ENCODE measurements around the gene HMGXB4. TPM values are rescaled to one million over a fixed set of nuclear protein-coding genes. Genes with fewer than 3 reads are reported as not detected.

The HMGXB4 gene
- total RNA-seq, 4 donors from 2014 or later: 12.4 to 19.9 (median 17.0) TPM

- no peak for DNase-seq (ENCODE audit: extremely low spot score)
- Histone ChIP-seq H3K36me3 (no peaks in the 10 kb centered on the region), H3K4me3 (no peak overlapping the region), H3K9me3 (no peaks in the 10 kb centered on the region), H3K4me1 (no peaks in the 10 kb centered on the region), H3K27me3 (peaks cover 0 to 9% (median 0%) of the 10 kb centered on the region in 4 donors), H3K27ac (replicated peaks in 1 of 4) (no peak overlapping the region)
- 90% methylated on average over 2 of the region's 3 CpGs for WGBS
- TF ChIP-seq CTCF (IDR thresholded peaks at IDR 0.05) (no peak), POLR2A (IDR thresholded peaks at IDR 0.05; ENCODE audit: low read depth) (no peak), EP300 (IDR thresholded peaks at IDR 0.05) (no peak), POLR2AphosphoS5 (IDR thresholded peaks at IDR 0.05) (no peak)
- intact Hi-C loops (cut with DNase I): no loop called here
Observed at GRCh38 chr22:35212996-35213395, 44.3 kb upstream of the HMGXB4 start.

GRCh38 chr22:35214968-35215367, 42.3 kb upstream of the HMGXB4 start:
- Histone ChIP-seq H3K9me3 (no peaks in the 10 kb centered on the region), H3K27me3 (peaks cover 0 to 5% (median 0%) of the 10 kb centered on the region in 4 donors), H3K4me3 (no peak overlapping the region), H3K4me1 (no peaks in the 10 kb centered on the region), H3K36me3 (no peaks in the 10 kb centered on the region), H3K27ac (replicated peaks in 1 of 4) (no peak overlapping the region)
- WGBS: 82% methylated on average over 6 of the region's 6 CpGs
- intact Hi-C loops (cut with DNase I): no loop called here
- TF ChIP-seq CTCF (IDR thresholded peaks at IDR 0.05) (no peak), EP300 (IDR thresholded peaks at IDR 0.05) (no peak), POLR2AphosphoS5 (IDR thresholded peaks at IDR 0.05) (no peak), POLR2A (IDR thresholded peaks at IDR 0.05; ENCODE audit: low read depth) (no peak)
- no peak for DNase-seq (ENCODE audit: extremely low spot score)

GRCh38 chr22:35215993-35216392, 41.3 kb upstream of the HMGXB4 start:
- TF ChIP-seq POLR2A (IDR thresholded peaks at IDR 0.05; ENCODE audit: low read depth): no peak
- TF ChIP-seq POLR2AphosphoS5 (IDR thresholded peaks at IDR 0.05): no peak
- no peak for TF ChIP-seq EP300 (IDR thresholded peaks at IDR 0.05)
- TF ChIP-seq CTCF (IDR thresholded peaks at IDR 0.05): no peak
- H3K4me3 ChIP-seq: no peak overlapping the region

GRCh38 chr22:35217527-35217926, 39.8 kb upstream of the HMGXB4 start:
- intact Hi-C loops (cut with DNase I): no loop called here
- TF ChIP-seq POLR2A (IDR thresholded peaks at IDR 0.05; ENCODE audit: low read depth): no peak
- TF ChIP-seq EP300 (IDR thresholded peaks at IDR 0.05): no peak
- TF ChIP-seq POLR2AphosphoS5 (IDR thresholded peaks at IDR 0.05): no peak
- no peak for TF ChIP-seq CTCF (IDR thresholded peaks at IDR 0.05)
- no peaks in the 10 kb centered on the region for H3K4me1 ChIP-seq
- H3K27me3 ChIP-seq: peaks cover 0 to 5% (median 0%) of the 10 kb centered on the region in 4 donors
- WGBS: 77% methylated on average over 2 of the region's 2 CpGs
- H3K36me3 ChIP-seq: no peaks in the 10 kb centered on the region
- DNase-seq (ENCODE audit: extremely low spot score): no peak
- no peaks in the 10 kb centered on the region for H3K9me3 ChIP-seq
- no peak overlapping the region for H3K4me3 ChIP-seq
- no peak overlapping the region for H3K27ac ChIP-seq (replicated peaks in 1 of 4)

More at GRCh38 chr22:35215993-35216392, 41.3 kb upstream of the HMGXB4 start:
- DNase-seq (ENCODE audit: extremely low spot score): no peak
- 56% methylated on average over 3 of the region's 3 CpGs for WGBS
- Histone ChIP-seq H3K27ac (replicated peaks in 1 of 4) (no peak overlapping the region), H3K9me3 (no peaks in the 10 kb centered on the region), H3K36me3 (no peaks in the 10 kb centered on the region), H3K4me1 (no peaks in the 10 kb centered on the region), H3K27me3 (peaks cover 0 to 1% (median 0%) of the 10 kb centered on the region in 4 donors)
- intact Hi-C loops (cut with DNase I): no loop called here

GRCh38 chr22:35218079-35218478, 39.2 kb upstream of the HMGXB4 start:
- Histone ChIP-seq H3K4me3 (no peak overlapping the region), H3K36me3 (no peaks in the 10 kb centered on the region), H3K4me1 (no peaks in the 10 kb centered on the region), H3K27me3 (peaks cover 0 to 10% (median 0%) of the 10 kb centered on the region in 4 donors), H3K27ac (replicated peaks in 1 of 4) (no peak overlapping the region), H3K9me3 (no peaks in the 10 kb centered on the region)
- no peak for DNase-seq (ENCODE audit: extremely low spot score)
- TF ChIP-seq EP300 (IDR thresholded peaks at IDR 0.05): no peak
- no peak for TF ChIP-seq POLR2AphosphoS5 (IDR thresholded peaks at IDR 0.05)
- TF ChIP-seq POLR2A (IDR thresholded peaks at IDR 0.05; ENCODE audit: low read depth): no peak
- no peak for TF ChIP-seq CTCF (IDR thresholded peaks at IDR 0.05)
- intact Hi-C loops (cut with DNase I): no loop called here

Measured in esophagus muscularis mucosa (tissue), 4 donors.